Thyroid gland (tissue), 4 donors: ENCODE data around the gene CAMTA1. TPM values are rescaled to one million over a fixed set of nuclear protein-coding genes. Genes with fewer than 3 reads are reported as not detected.

Source experiments
- DNase-seq, 2 donors: peaks; one replicate each; pipeline ENCODE4 v3.0.0-alpha.2; 2019
- H3K27ac ChIP-seq, 3 donors: fragments of 200-600 bp; sonication (generic); 1 replicate in 2 of 3; 2 replicates in 1 of 3; pipeline ENCODE4 v1.5.1; 2016 to 2019; ENCODE audit warnings: mild to moderate bottlenecking in 1 of 3, moderate library complexity in 1 of 3
- H3K27me3 ChIP-seq: fragments of 200-600 bp; sonication (generic); one replicate; pipeline ENCODE4 v1.5.1; 2019
- H3K36me3 ChIP-seq, 2 donors: fragments of 200-600 bp; sonication (generic); one replicate each; pipeline ENCODE4 v1.5.1; 2016 to 2019
- H3K4me1 ChIP-seq, 2 donors: fragments of 200-600 bp; sonication (generic); one replicate each; pipeline ENCODE4 v1.5.1; 2017 to 2019
- H3K4me3 ChIP-seq, 3 donors: fragments of 200-600 bp; sonication (generic); replicated peaks in 1 of 3; 1 replicate in 2 of 3; 2 replicates in 1 of 3; pipeline ENCODE4 v1.5.1; 2016; ENCODE audit warnings: mild to moderate bottlenecking in 1 of 3
- H3K9me3 ChIP-seq: fragments of 200-600 bp; sonication (generic); one replicate; pipeline ENCODE4 v1.5.1; 2017
- CTCF ChIP-seq, 6 experiments: fragments of 200-600 bp in 3 of 6; fragments of 450-650 bp in 3 of 6; sonication (generic) in 3 of 6; IDR thresholded peaks; one replicate each; pipeline ENCODE4 v1.5.1; 2016 to 2019; ENCODE audit warnings: antibody characterized with exemption in 6 of 6, mild to moderate bottlenecking in 2 of 6, inconsistent platforms in 1 of 6, moderate library complexity in 1 of 6
- POLR2A ChIP-seq, 2 donors: fragments of 450-650 bp; IDR thresholded peaks; one replicate each; pipeline ENCODE4 v1.6.1; 2017; ENCODE audit warnings: antibody characterized with exemption in 2 of 2, mild to moderate bottlenecking in 2 of 2, moderate library complexity in 1 of 2
- WGBS, 2 donors: methylation state at CpG; one replicate each; pipeline ENCODE4 v1.1.5; 2017; 5-methylcytosine and 5-hydroxymethylcytosine counted together
- intact Hi-C: fragments of 100-400 bp; cut with DNase I; formaldehyde crosslinking; loops from one replicate; pipeline ENCODE4 v1.15.1; 2023
- total RNA-seq, 4 donors: library from RNA; depleted of rRNA; stranded (reverse); fragments of >200 nt; gene quantifications; one replicate each; pipeline ENCODE4 v1.2.3, GENCODE V29; 2016

Gene CAMTA1
- total RNA-seq, 4 donors from 2014 or later, result 63.9 to 124 (median 101) TPM

DNA sequence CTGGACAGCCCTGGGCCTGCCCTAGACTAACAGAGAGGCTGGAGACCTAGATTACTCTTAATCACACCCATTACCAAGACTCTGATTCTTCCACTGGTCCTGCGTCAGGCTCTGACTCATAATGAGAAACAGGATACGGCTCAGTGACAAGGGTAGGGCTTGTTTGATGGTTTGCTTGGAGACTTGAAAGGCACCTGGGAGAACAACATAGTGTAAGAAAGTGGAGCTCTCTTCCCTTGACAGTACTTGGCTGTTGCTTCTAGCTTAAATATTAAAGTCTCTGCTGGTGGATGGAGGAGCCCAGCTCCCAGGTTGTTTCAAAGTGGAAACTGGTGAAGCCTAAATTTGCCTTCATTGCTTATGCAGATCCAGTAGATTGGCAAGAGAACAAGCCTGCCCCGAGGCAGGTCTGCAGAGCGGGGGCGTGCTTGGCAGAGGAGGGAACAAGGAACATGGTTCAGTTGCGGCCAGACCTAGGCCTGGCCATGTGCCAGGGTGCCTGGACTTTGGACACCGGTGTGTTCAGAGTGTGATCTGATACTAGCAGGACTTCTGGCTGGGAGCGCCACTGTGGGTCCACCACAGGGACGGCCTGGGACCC lies 480.6 kb downstream of the CAMTA1 start:
- Histone ChIP-seq H3K27ac (no peak overlapping the region), H3K27me3 (no peaks in the 10 kb centered on the region), H3K4me3 (no peak overlapping the region), H3K4me1 (no peaks in the 10 kb centered on the region), H3K9me3 (no peaks in the 10 kb centered on the region), H3K36me3 (no peaks in the 10 kb centered on the region)
- DNase-seq, result peak; percentile 69 to 70
- intact Hi-C loops, result no loop called here
- 38 to 44% methylated on average over 9 of the region's 9 CpGs for WGBS, 2 donors
- TF ChIP-seq CTCF (IDR thresholded peaks at IDR 0.05) (no peak), POLR2A (IDR thresholded peaks at IDR 0.05) (no peak)

GRCh38 chr1:7266561-7266960 lies 481.3 kb downstream of the CAMTA1 start:
- Histone ChIP-seq H3K9me3 (no peaks in the 10 kb centered on the region), H3K36me3 (no peaks in the 10 kb centered on the region), H3K4me3 (no peak overlapping the region), H3K4me1 (no peaks in the 10 kb centered on the region), H3K27me3 (no peaks in the 10 kb centered on the region), H3K27ac (no peak overlapping the region)
- TF ChIP-seq POLR2A (IDR thresholded peaks at IDR 0.05) (no peak), CTCF (IDR thresholded peaks at IDR 0.05) (no peak)
- DNase-seq, result no peak
- 56 to 57% methylated on average over 5 of the region's 5 CpGs for WGBS, 2 donors
- intact Hi-C loops, result no loop called here

GRCh38 chr1:7267493-7267892 lies 482.2 kb downstream of the CAMTA1 start:
- Histone ChIP-seq H3K27me3 (no peaks in the 10 kb centered on the region), H3K36me3 (no peaks in the 10 kb centered on the region), H3K9me3 (no peaks in the 10 kb centered on the region), H3K4me1 (no peaks in the 10 kb centered on the region), H3K27ac (no peak overlapping the region), H3K4me3 (no peak overlapping the region)
- TF ChIP-seq CTCF (IDR thresholded peaks at IDR 0.05), result no peak
- TF ChIP-seq POLR2A (IDR thresholded peaks at IDR 0.05), result no peak
- intact Hi-C loops, result no loop called here
- no peak for DNase-seq

DNA sequence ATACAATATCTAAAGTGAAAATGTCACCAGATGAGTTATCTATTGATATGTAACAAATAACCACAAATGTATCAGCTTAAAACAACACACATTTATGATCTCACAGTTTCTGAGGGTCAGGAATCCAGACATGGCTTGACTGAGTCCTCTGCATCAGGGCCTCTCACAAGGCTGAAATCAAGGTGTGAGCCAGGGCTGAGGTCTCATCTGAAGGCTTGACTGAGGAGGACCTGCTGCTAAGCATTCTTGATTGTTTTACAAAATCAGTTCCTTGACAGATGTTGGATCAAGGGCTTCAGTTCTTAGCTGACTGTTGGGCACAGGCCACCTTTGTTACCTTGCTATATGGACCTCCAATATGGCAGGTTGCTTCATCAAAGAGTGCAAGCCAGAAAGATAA lies 483.7 kb downstream of the CAMTA1 start:
- Histone ChIP-seq H3K4me1 (no peaks in the 10 kb centered on the region), H3K9me3 (no peaks in the 10 kb centered on the region), H3K27ac (no peak overlapping the region), H3K4me3 (no peak overlapping the region), H3K36me3 (no peaks in the 10 kb centered on the region), H3K27me3 (no peaks in the 10 kb centered on the region)
- TF ChIP-seq CTCF (IDR thresholded peaks at IDR 0.05) (no peak), POLR2A (IDR thresholded peaks at IDR 0.05) (no peak)
- DNase-seq, result no peak
- intact Hi-C loops, result no loop called here

GRCh38 chr1:7269525-7269924 lies 484.3 kb downstream of the CAMTA1 start:
- TF ChIP-seq CTCF (IDR thresholded peaks at IDR 0.05) (no peak), POLR2A (IDR thresholded peaks at IDR 0.05) (no peak)
- Histone ChIP-seq H3K27ac (no peak overlapping the region), H3K4me3 (no peak overlapping the region), H3K27me3 (no peaks in the 10 kb centered on the region), H3K36me3 (no peaks in the 10 kb centered on the region), H3K4me1 (no peaks in the 10 kb centered on the region), H3K9me3 (no peaks in the 10 kb centered on the region)
- no peak for DNase-seq
- intact Hi-C loops, result no loop called here
- 100% methylated on average over 1 of the region's 1 CpG for whole genome bisulfite sequencing, 2 donors
